Mucosa of descending colon (tissue), 3 donors: Measurements from ENCODE around the gene LCNL1. TPM values are rescaled to one million over a fixed set of nuclear protein-coding genes. Genes with fewer than 3 reads are reported as not detected.

Experiments used
- ATAC-seq: fragments of 200-7000 bp; cut with Tn5 transposase; one replicate; pipeline ENCODE4 v1.9.1; 2020; ENCODE audit warnings: mild to moderate bottlenecking, moderate library complexity
- DNase-seq, 3 donors: peaks; one replicate each; pipeline ENCODE4 v3.0.0-alpha.2; 2020
- H3K36me3 ChIP-seq: fragments of 200-600 bp; one replicate; pipeline ENCODE4 v1.8.0; 2021; ENCODE audit warnings: low read depth, mild to moderate bottlenecking
- H3K4me1 ChIP-seq: fragments of 200-600 bp; one replicate; pipeline ENCODE4 v1.8.0; 2021; ENCODE audit warnings: low read depth, mild to moderate bottlenecking
- H3K4me3 ChIP-seq: fragments of 200-600 bp; one replicate; pipeline ENCODE4 v1.8.0; 2021; ENCODE audit warnings: mild to moderate bottlenecking
- H3K9me3 ChIP-seq: fragments of 200-600 bp; one replicate; pipeline ENCODE4 v1.8.0; 2021; ENCODE audit warnings: mild to moderate bottlenecking
- CTCF ChIP-seq: fragments of 200-600 bp; IDR thresholded peaks from one replicate; pipeline ENCODE4 v1.8.0; 2022; ENCODE audit warnings: antibody characterized with exemption, mild to moderate bottlenecking
- intact Hi-C, 2 donors: fragments of 100-400 bp; cut with DNase I in 1 of 2; cut with micrococcal nuclease in 1 of 2; formaldehyde crosslinking; loops; one replicate each; pipeline versions ENCODE4 v1.11.0 to v1.11.1; 2022; cut with DNase I, micrococcal nuclease
- total RNA-seq, 3 donors: library from RNA; stranded (reverse); fragmentation: NEBNext Ultra II Directional in 2 of 3; extraction: Animal tissue kit (Norgen Biotek cat#: 25700) in 2 of 3; gene quantifications; one replicate each; pipeline versions ENCODE4 v1.2.1 to v1.2.4, GENCODE V29; 2021 to 2023
- donor health status: DM: no; HTN: no; CAD: no; lungs with moderate emphysema.
- donor health status: DM: no; HTN: no; CAD: no.
- donor health status: DM: no; HTN: yes; CAD: no.

Gene LCNL1
- total RNA-seq, 3 donors from 2014 or later: 0.17 to 0.76 TPM; not detected in 1

GRCh38 chr9:137014166-137014565 lies 31.4 kb downstream of the LCNL1 start:
- intact Hi-C loops: no loop called here
- no peaks in the 10 kb centered on the region for H3K9me3 ChIP-seq
- no peaks in the 10 kb centered on the region for H3K4me1 ChIP-seq
- no peak for ATAC-seq
- TF ChIP-seq CTCF: no peak
- H3K36me3 ChIP-seq: no peaks in the 10 kb centered on the region
- H3K4me3 ChIP-seq: no peak overlapping the region
- no peak for DNase-seq

- Histone ChIP-seq H3K9me3 (no peaks in the 10 kb centered on the region), H3K4me1 (no peaks in the 10 kb centered on the region), H3K36me3 (no peaks in the 10 kb centered on the region), H3K4me3 (no peak overlapping the region)
- DNase-seq: no peak
- TF ChIP-seq CTCF: no peak
- intact Hi-C loops: no loop called here
- no peak for ATAC-seq
These were observed 32.2 kb downstream of the LCNL1 start for GRCh38 chr9:137014776-137015539.

GRCh38 chr9:137015540-137015930 lies 32.7 kb downstream of the LCNL1 start:
- TF ChIP-seq CTCF: no peak
- H3K4me3 ChIP-seq: no peak overlapping the region
- ATAC-seq (no peak), DNase-seq (no peak)
- no peaks in the 10 kb centered on the region for H3K9me3 ChIP-seq
- no peaks in the 10 kb centered on the region for H3K36me3 ChIP-seq
- no peaks in the 10 kb centered on the region for H3K4me1 ChIP-seq
- intact Hi-C loops: no loop called here

GRCh38 chr9:137015976-137016375 lies 33.2 kb downstream of the LCNL1 start:
- Histone ChIP-seq H3K4me1 (no peaks in the 10 kb centered on the region), H3K4me3 (no peak overlapping the region), H3K9me3 (no peaks in the 10 kb centered on the region), H3K36me3 (no peaks in the 10 kb centered on the region)
- no peak for ATAC-seq
- DNase-seq: no peak
- no peak for TF ChIP-seq CTCF
- intact Hi-C loops: no loop called here

GRCh38 chr9:137016436-137016835 lies 33.6 kb downstream of the LCNL1 start:
- no peaks in the 10 kb centered on the region for H3K36me3 ChIP-seq
- intact Hi-C loops: no loop called here
- no peaks in the 10 kb centered on the region for H3K9me3 ChIP-seq
- DNase-seq: no peak
- ATAC-seq: no peak
- no peak for TF ChIP-seq CTCF
- H3K4me1 ChIP-seq: peaks cover 3% of the 10 kb centered on the region
- H3K4me3 ChIP-seq: no peak overlapping the region
